ENCODE measurements around the gene GALNT10. TPM values are rescaled to one million over a fixed set of nuclear protein-coding genes. Genes with fewer than 3 reads are reported as not detected.

Gene GALNT10
- total RNA-seq, 1 experiment from 2014 or later = 22.9 TPM

- no peak for TF ChIP-seq E2F4 (CRISPR knock-in tag; IDR thresholded peaks at IDR 0.05; ENCODE audit: borderline replicate concordance, low read depth)
- TF ChIP-seq TEAD4 (CRISPR knock-in tag; IDR thresholded peaks at IDR 0.05) = no peak
- TF ChIP-seq NFYB (CRISPR knock-in tag; conservative IDR thresholded peaks at IDR 0.05; ENCODE audit: low read depth) = no peak
- no peak for TF ChIP-seq E2F1 (CRISPR knock-in tag; IDR thresholded peaks at IDR 0.05)
- no peak for TF ChIP-seq ZNF532 (CRISPR knock-in tag; IDR thresholded peaks at IDR 0.05; ENCODE audit: borderline replicate concordance)
- TF ChIP-seq ZBTB43 (CRISPR knock-in tag; IDR thresholded peaks at IDR 0.05) = no peak
- TF ChIP-seq STAT6 (CRISPR knock-in tag; conservative IDR thresholded peaks at IDR 0.05; ENCODE audit: low read depth) = no peak
- no peak for TF ChIP-seq PRDM15 (CRISPR knock-in tag; IDR thresholded peaks at IDR 0.05)
- TF ChIP-seq ESRRA (CRISPR knock-in tag; IDR thresholded peaks at IDR 0.05; ENCODE audit: borderline replicate concordance) = no peak
- TF ChIP-seq TP53 (CRISPR knock-in tag; IDR thresholded peaks at IDR 0.05) = no peak
- TF ChIP-seq CTCF (IDR thresholded peaks at IDR 0.05) = no peak
- TF ChIP-seq USF1 (CRISPR knock-in tag; IDR thresholded peaks at IDR 0.05) = no peak
- no peak for TF ChIP-seq HMGA2 (CRISPR knock-in tag; IDR thresholded peaks at IDR 0.05)
- TF ChIP-seq CDX4 (CRISPR knock-in tag; IDR thresholded peaks at IDR 0.05; ENCODE audit: borderline replicate concordance) = no peak
- TF ChIP-seq IRF2 (CRISPR knock-in tag; IDR thresholded peaks at IDR 0.05; ENCODE audit: borderline replicate concordance, low read depth) = no peak
- no peak for TF ChIP-seq SP1 (CRISPR knock-in tag; conservative IDR thresholded peaks at IDR 0.05)
- TF ChIP-seq ATF3 (CRISPR knock-in tag; conservative IDR thresholded peaks at IDR 0.05) = no peak
- no peak for DNase-seq (ENCODE audit: low spot score)
- peaks cover 44% of the 10 kb centered on the region for H3K4me1 Mint-ChIP-seq
- no peak overlapping the region for H3K4me3 Mint-ChIP-seq
- H3K27ac Mint-ChIP-seq = no peak overlapping the region; the same call in 1 of the 2 replicates
- ChIA-PET POLR2A (no interaction called here), CTCF (no interaction called here)
- no peaks in the 10 kb centered on the region for H3K36me3 Mint-ChIP-seq
- no peaks in the 10 kb centered on the region for H3K9me3 Mint-ChIP-seq
- no peaks in the 10 kb centered on the region for H3K27me3 Mint-ChIP-seq (ENCODE audit: low read depth)
- ATAC-seq = peak; percentile 46; the same call in 1 of the 2 replicates
Measured at GRCh38 chr5:154260224-154260927, 69.8 kb downstream of the GALNT10 start.

All from WTC11 (cell line).